Measurements from ENCODE around the gene FKBP15.
"Not testable (repeated sequence)": the region's sequence is repeated elsewhere in the genome, so short reads cannot be mapped to it uniquely, and the experiment has no call there.

Gene FKBP15

DNA sequence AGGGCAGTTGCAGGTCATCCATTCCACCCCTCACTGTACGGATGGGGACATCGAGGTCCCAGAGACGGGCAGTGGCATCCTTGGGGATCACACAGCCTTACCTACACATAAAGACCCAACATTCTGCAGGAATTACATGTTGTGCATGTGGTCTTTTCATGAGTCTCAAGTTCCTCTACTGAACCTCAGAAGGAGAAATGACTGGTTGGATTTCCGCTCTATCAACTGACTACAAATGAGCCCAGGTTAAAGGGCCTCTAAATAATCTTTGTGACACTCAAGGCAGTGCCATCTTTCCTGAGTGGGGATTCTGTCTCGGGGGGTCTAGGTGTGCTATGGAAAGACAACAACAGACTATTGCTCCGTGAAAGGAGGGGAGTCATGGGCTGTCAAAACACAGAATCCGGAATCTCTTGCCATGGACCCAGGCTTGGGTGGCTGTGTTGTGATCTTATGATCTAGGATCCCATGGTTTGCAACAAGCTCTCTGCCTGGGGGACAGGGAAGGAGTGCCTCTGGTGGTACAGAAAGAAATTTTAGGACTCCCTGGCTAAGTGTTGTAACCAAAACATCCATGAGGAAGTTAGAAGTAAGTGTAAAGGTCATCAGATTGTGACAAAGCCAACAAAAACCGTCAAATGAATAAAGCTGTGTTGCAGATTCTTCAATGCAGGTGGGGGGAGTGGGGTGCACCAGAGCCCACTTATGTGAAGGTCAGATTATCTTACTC, 72.1 kb downstream of the FKBP15 start:
- no peak for DNase-seq (ENCODE audit: low read depth, low spot score)

DNA sequence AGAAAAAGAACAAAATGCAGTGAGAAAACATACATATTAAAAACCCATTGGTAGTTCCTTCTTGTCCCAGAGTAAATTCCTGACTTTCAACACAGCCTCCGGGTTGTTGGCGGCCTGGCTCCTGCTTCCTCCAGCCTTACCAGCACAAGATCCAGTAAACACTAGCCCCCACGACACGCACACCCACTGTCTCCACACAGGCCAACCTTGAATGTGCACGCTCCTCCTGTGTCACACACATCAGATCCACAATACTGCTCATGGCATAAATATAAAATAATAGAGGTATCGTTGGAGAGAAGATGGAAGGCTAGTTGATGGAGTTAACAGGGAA, 72.7 kb downstream of the FKBP15 start:
- DNase-seq (ENCODE audit: low read depth, low spot score), result no peak

DNA sequence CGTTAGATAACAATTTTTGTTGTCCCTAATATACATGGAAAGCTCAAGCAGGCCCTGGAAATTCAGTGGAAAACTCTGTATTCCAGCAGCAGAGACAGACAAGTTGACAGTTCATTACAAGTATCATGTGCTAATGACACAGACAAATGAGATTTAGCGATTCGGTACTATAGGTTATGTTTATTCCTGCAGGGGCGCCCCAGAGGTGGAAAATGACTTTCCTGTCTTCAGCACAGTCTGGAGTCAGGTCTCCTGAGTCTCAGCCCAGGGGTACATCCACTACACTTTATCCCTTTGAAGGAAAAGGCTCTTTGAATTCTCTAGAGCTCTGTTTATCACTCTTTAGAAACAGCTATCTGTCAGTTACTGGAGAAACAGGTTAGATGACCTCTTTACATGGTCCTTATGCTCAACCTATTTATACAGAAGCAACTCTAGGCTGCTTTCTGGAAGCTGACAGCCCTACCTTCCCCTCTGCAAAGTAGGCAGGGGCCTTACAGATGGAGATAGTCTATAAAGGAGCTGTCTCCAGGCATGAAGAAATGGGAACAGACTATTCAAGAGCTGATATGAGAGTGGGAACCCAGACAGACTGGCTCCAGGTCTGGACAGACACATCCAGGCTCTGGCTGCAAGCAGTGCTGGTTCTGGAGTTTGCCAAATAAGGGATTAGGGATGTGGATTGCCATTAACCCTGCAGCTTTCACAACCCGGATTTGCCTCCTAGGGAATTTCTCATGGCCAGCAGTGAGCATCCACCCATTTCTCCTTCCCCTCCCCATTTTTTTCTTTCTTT, 77.4 kb downstream of the FKBP15 start:
- no peak for DNase-seq (ENCODE audit: low read depth, low spot score)

DNA sequence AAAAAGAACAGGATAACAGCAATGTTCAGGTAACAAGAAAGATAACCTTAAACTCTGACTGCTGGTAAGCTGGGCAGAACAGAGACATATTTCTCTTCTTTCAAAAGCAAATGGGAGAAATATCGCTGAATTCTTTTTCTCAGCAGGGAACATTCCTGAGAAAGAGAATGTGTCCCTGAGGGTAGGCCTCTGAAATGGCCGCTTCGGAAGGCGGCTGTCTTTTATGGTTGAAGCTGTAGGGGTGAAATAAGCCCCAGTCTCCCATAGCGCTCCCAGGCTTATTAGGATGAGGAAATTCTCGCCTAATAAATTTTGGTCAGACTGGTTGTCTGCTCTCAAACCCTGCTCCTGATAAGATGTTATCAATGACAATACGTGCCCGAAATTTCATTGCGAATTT, 80.2 kb downstream of the FKBP15 start:
- DNase-seq (ENCODE audit: low read depth, low spot score), result not testable (repeated sequence)

DNA sequence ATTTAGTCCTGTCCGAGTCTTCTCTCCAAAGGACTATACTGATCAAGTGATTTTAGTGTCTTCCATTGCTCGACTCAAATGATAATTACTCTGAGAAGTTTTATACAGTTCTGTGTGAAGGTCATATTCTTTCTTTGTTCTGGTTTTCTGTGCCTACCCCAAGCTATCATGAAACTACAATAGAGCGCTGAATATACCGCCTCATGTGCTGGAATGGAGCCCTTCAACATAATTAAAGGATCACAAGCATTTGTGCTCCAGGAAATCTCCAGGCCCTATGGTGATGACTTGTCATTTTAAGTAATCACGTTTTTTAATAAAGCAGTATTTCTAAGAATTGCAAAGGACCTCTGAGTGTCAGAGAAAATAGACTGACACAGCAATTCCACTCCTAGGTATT, 81.1 kb downstream of the FKBP15 start:
- DNase-seq (ENCODE audit: low read depth, low spot score), result no peak

DNA sequence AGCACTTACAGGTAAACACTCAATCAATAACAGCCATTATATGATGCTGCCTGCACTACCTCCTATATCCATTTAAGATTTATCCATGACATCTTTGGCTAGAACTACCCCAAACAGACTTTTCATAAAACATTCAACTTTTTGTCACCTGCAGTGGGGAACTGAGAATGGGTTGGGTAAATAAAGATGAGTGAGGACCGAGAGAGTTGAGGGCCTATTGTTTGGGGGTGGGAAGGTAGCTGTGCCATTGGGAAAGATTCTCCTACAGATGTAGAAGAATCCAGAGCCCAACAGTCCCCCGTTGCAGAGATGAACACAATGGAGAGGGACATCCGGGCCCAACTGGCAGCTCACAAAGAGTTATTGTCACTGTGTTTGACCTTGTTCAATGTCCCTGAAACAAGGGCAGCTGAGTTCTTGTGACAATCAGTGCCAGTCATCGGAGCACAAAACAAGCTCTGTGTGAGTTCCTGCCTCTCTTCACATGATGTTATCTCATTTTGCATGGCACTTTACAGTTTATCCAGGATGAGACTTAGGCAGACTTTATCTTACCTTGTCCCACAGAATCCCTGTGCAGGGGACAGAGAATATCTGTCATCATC, 81.8 kb downstream of the FKBP15 start:
- DNase-seq (ENCODE audit: low read depth, low spot score), result no peak

DNA sequence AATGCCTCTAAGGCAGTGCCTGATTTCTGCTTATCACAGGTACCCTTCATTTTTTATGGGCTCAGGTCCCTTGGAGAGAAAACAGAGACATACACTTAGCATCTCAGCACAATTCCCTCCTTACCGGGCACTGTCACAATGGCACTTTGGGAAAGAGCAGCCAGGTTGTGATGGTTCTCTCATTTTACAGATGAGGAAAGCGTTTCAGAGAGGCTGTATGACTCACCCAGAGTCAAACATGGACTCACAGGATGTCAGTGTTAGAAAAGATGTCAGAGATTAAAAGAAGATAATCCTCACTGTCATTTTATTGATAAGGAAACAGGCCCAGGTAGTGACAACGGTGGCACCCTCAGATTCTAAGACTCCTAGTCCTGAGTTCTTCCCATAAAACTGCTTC, 82.3 kb downstream of the FKBP15 start:
- DNase-seq (ENCODE audit: low read depth, low spot score), result no peak

DNA sequence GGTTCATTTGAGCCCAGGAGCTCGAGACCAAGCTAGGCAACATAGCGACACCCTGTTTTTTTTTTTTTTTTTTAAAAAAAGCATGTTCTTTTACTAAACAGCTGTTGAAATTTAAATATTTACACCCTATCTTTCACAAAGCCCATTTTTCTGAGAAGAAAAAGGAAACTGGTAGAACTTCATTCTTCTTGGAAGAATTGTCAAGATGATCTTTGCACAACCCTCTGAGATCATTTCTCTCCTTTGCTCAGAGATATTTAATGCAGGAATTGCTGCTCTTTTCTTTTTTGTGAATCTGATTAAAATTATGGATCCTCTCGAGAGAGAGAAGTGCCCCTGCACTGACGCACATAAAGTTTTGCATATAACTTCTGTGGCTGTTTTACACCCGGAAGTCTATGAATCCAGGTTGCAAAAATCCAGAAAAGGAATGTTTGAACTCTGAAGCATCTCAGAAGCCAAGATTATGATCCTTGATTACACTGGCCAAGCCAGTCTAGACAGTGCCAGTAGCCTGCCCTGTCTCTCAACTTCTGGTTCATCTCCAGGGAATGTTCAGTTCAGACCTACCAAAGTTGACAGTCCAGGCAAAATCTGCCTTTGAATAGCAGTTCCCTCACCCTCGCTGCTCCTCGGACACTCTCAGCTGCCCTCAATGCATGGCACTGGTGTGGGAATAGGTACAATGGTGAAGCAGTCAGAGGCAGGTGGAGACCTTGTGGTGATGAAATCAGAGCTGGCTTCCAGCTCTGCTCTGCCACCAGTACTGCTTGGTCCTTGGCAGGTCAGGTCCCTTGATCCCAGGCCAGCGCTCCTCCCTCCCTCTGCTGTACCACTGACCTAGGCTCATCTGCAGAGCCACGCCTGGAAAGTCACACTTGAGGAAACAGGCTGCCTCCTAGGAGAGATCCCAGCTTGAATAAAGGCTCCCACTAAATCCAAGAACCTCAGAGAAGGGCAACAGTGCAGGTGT, 83.6 kb downstream of the FKBP15 start:
- no peak for DNase-seq (ENCODE audit: low read depth, low spot score)

DNA sequence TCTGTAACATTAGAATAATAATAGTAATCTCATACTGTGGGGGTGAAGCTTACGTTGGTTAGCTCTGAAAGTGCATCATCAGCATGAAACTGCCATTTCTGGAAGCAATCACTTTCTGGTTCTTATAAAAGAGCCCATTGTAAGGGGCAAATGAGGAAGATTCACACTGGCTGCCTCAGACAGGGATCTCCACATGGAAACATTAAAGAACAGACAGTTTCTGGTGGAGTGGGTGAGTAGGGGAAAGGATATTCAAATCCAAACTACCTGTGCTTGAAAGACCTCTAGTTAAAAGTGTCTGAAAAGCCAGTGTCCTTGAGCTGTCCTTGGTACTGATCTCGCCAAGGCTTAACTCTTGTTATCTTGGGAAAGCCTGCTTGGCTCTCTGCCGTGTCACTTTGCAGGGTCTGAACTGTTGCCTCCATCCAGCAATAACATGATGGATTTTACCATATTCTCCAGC, 89.4 kb downstream of the FKBP15 start:
- no peak for DNase-seq (ENCODE audit: low read depth, low spot score)

DNA sequence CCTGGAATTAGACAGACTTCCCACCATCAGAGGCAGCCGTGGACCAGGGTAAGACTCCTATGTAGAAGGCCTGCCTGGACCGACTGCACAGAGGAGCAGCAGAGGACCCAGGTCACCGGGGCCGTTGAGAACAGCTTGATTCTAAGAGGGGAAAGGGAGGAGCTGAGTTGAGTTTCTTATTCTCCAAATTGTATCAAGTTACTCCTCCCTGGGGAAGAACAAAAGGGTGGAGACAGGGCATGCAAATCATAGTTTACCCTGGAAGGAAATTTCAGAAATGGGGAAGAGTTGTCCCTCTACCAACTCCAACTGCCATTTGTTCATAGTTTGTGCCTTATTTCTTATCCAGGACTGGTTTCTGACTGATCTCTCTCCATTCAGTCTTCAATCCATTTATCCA, 91.2 kb downstream of the FKBP15 start:
- no peak for DNase-seq (ENCODE audit: low read depth, low spot score)

DNA sequence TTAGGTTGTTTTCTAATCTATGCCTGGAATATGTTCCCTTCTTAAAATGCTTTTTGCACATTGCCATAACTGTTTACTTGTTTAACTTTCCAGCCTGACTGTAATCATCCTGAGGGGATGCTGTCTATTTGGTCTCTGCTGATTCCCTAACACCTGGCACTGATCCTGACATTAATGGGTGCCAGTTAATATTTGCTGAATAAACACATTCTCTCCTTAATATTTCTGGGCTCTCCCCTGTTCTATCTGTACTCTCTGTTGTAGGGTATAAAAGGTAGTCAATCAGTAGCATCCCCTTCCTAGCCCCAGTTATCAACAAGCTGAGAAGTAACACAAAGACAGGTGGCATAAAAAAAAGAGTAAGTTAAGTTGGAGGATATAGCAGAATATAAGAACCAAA, 91.6 kb downstream of the FKBP15 start:
- DNase-seq (ENCODE audit: low read depth, low spot score), result no peak

DNA sequence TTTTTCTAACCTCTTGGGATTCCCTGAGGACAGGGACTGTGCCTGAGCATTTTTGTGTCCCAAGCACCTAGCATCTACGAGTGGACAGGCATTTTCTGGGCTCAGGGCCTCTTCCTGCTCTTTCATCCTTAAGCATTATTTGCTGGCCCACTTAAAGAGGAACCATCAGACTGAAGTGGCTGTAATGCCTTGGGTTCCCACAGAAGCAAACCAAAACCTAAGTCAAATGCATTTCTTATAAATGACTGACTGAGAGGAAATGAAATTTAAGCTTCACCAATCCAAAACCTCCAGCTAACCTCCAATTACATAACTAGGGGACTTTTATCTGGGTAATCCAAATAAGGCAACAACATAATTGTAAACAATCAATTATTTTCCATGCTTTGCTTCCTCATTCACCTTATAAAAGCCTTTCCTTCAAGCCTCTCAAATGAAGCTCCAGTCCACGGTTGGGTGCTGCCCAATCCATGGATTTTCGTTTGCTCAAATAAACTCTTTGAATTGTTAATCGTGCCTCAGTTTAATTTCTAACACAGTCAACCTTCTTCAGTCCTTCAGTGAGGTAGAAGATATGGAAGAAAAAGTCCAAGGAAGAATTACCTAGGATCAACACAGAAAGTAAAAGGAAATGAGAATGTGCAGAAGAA, 95.6 kb downstream of the FKBP15 start:
- no peak for DNase-seq (ENCODE audit: low read depth, low spot score)

DNA sequence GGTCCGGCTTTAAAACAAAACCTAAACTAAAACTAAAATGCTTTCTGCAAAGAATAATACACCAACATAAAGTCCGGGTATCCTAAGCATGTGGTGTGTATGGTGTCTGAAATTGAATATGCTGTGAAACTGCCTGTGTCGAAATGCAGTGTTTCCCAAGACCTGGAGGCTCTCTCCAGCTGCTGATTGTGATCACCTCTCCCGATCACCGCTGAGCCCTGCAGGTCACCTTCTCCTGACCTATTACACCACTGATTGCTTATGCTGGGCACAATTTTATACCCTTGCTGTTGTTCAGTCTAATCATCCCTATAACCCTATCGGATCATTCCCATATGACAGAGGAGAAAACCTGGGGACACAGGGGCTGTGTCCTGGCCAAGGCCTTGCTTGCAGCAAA, 102.2 kb downstream of the FKBP15 start:
- not testable (repeated sequence) for DNase-seq (ENCODE audit: low read depth, low spot score)
